NOMO-1 treated with DMSO at 0.1 percent for 48 hours (cell line): ENCODE data around the gene CTNND2.

Experiments used
- DNase-seq: peaks from one replicate; lab custom pipeline; 2025; ENCODE audit not compliant: unreplicated experiment; lab: John Stamatoyannopoulos, UW

CTNND2 gene

DNA sequence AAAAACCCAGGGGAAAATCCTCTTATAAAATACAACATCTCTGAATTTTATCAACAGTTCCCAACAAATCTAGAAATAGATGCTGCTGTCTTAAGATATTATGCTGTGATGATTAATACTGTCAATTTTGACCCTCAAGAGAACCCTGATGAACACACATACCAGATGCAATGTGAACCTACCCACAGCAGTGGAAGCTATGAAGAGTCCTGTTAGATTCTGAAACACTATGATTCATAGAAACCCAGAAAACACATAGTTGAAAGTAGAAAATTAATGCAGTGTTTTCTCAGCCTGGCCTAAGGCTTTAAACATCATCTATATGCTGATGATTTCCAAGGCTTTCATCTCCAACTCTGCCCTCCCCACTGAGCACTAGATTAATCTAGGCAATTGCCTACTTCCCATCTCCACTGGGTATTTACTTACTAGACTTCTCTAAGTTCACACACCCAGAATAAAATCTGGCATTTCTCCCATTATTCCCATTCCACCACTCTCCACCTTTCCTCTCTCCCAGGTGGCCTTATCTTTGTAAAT lies 296.2 kb downstream of the CTNND2 start:
- DNase-seq, result no peak

DNA sequence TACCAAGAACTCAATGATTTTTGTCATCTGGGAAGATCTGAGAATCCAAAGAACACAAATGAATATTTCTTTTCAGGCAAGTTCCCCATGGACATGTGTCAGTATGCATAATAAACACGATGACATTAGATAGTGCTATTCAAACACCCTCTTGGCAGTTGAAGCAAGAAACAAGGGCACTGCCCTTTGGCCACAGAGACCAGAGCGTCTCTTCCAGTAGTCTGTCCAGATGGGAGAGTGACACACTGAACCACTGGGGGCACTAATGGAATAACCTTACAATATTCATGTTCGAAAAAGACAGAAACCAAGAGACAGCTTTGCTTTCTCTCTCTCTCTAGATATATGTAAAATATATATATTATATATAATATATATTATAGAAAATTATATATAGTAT lies 301.9 kb downstream of the CTNND2 start:
- no peak for DNase-seq

GRCh38 chr5:11599499-11599898 lies 304.7 kb downstream of the CTNND2 start:
- no peak for DNase-seq

GRCh38 chr5:11596657-11597071 lies 307.6 kb downstream of the CTNND2 start:
- DNase-seq, result no peak

GRCh38 chr5:11596185-11596584 lies 308.1 kb downstream of the CTNND2 start:
- no peak for DNase-seq

- DNase-seq, result no peak
Observed at GRCh38 chr5:11595045-11595444, 309.2 kb downstream of the CTNND2 start.

- DNase-seq, result no peak
Observed at GRCh38 chr5:11594021-11594420, 310.2 kb downstream of the CTNND2 start.

DNA sequence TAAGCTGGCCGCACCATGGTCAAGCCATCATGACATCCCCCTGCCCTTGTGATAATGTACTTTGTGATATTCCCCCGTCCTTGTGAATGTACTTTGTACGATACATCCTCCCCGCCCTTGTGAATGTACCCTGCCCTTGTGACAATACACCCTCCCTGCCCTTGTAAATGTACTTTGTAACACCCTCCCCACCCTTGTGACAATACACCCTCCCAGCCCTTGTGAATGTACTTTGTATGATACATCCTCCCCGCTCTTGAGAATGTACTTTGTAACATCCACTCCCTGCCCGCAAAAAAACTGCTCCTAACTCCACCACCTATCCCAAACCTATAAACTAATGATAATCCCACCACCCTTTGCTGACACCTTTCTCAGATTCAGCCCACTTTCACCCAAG lies 313.8 kb downstream of the CTNND2 start:
- DNase-seq, result no peak

DNA sequence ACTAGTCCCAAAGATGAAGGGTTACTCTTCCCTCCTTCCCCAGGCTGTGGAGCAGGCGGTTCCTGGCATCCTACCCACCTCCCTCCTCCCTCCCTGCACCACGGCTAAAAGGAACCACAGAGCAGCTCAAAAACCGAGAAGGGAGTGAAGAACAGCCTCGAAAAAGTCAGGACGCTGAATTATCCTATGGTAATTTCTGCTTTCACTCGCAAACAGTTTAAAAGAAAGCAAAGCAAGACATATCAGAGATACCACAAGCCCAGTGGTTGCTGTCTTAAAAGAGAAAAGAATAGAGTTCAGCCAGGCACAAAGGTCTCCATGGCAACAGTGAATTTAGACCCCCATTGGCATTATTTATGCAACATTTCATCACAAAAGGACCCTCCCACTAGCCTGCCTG lies 315.4 kb downstream of the CTNND2 start:
- no peak for DNase-seq

GRCh38 chr5:11584017-11584416 lies 320.2 kb downstream of the CTNND2 start:
- no peak for DNase-seq

GRCh38 chr5:11579351-11579750 lies 324.9 kb downstream of the CTNND2 start:
- no peak for DNase-seq

DNA sequence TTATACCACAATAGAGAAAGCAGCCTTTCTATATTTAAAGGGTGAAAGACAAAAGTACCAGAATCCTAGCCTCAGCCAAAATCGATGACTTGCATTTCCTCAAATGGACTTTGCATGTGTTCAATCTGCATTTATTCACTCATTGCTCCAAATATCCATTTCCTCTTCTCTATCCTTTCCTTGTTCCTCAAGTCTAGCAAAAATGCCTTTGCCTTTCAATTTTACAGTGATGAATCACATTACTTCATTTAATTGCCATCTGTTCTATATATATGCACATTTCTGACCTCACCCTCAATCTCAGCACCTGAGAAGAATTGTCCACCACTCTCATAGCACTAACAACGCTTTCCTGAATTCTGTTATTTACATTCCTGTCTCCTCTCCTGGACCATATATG lies 329.5 kb downstream of the CTNND2 start:
- DNase-seq, result no peak

DNA sequence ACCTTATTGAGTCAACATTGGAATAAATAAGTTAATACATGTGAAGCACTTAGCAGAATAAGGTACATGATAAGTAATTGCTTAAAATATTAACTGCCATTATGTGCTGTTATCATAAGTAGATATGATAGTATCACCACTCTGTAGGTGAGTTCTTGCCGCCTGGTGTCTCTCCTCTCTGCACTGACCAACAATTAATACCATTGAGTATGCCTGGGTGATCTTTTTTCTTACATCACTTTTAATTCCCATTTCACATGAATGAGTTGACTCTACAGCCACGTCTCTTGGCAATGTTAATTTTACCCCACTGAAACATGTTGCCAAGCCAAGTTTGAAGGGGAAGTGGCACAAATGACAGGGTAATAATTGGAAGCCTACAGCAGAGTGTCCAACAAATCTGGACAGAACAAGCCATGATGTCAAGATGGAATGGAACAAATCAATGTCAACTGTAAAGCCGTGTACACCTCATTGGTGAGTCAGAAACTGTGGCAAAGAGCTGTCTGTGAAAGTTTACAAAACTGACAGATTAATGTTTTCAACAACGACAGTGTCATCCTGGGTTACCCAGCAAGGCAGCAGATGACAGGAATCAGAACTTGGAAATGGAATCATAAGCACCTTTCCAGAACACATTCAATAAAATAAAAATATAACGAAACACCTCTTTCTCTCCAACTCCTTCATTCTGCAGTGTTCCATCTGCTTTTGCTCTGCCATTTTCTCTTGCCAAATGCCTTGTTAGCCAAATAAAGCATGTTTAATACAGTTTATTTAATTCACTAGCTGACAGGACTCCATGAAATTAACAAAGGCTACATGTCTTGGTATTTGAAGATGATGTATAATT lies 330.9 kb downstream of the CTNND2 start:
- DNase-seq, result no peak

GRCh38 chr5:11564706-11565105 lies 339.5 kb downstream of the CTNND2 start:
- DNase-seq, result no peak

GRCh38 chr5:11563822-11564221 lies 340.4 kb downstream of the CTNND2 start:
- no peak for DNase-seq

GRCh38 chr5:11560915-11561697 lies 343.1 kb downstream of the CTNND2 start:
- DNase-seq, result no peak

DNA sequence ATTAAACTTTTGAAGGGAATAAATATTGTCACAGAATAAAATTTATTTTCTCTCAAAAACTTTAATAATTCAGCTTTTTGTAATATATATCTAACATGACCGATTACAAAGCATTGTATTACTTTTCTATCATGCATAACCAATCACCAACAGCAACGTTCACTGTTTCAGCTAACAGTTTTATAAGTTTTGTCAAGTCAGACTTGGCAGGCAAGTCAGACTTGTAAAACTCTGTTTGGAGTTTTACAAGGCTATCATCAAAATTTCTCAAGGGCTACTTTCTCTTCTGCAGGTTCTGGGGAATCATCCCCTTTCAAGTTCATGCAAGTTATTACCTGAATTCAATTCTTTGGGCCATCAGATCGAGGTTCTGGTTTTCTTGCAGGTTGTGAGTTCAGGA lies 347.2 kb downstream of the CTNND2 start:
- DNase-seq, result no peak

GRCh38 chr5:11555171-11555570 lies 349.1 kb downstream of the CTNND2 start:
- no peak for DNase-seq

GRCh38 chr5:11547730-11548129 lies 356.5 kb downstream of the CTNND2 start:
- DNase-seq, result no peak

DNA sequence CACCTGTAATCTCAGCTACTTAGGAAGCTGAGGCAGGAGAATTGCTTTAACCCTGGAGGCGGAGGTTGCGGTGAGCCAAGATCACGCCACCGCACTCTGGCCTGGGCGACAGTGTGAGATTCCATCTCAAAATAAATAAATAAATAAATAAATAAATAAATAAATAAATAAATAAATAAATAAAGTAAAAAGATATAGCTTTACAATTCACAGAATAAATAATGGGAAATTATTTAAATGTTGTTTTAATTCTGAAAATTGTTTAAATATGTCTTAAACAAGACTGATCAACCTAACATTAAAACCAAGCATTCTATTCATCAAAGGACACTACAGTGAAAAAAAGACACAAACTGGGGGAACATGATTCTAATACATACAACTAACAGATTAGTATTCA lies 357.1 kb downstream of the CTNND2 start:
- no peak for DNase-seq

DNA sequence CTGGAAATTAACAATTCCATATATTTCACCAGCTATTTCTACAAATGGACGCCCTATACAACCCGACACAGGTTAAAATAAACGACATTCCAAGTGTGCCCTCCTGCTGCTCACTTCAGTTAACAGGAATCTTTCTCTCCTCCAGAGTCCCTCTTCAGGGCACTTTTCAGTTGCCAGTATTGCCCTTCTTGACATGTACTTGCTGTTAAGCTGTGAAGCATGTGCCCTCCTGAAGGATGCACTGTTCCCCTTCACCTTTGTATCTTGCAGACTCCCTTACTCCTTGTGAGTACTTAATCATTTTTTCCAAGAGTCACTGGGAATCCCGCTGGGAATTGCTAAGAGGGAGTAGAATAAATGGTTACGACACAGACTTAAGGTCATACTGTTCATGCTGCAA lies 364.1 kb downstream of the CTNND2 start:
- no peak for DNase-seq
